Peyer's patch (tissue), 4 donors: ENCODE measurements around the gene ADAM12. TPM values are rescaled to one million over a fixed set of nuclear protein-coding genes. Genes with fewer than 3 reads are reported as not detected.

Experiments
- DNase-seq, 3 donors: peaks; one replicate each; pipeline ENCODE4 v3.0.0-alpha.2; 2017 to 2019
- H3K27ac ChIP-seq, 4 donors: fragments of 200-600 bp; sonication (generic); one replicate each; pipeline ENCODE4 v1.5.1; 2016 to 2019
- H3K27me3 ChIP-seq, 2 donors: fragments of 200-600 bp; sonication (generic); one replicate each; pipeline ENCODE4 v1.5.1; 2019
- H3K36me3 ChIP-seq, 3 donors: fragments of 200-600 bp; sonication (generic); one replicate each; pipeline ENCODE4 v1.5.1; 2016 to 2019
- H3K4me1 ChIP-seq, 4 donors: fragments of 200-600 bp; sonication (generic); one replicate each; pipeline ENCODE4 v1.5.1; 2016 to 2019
- H3K4me3 ChIP-seq, 4 donors: fragments of 200-600 bp; sonication (generic); 1 replicate in 3 of 4; 2 replicates in 1 of 4; pipeline ENCODE4 v1.5.1; 2016 to 2019; ENCODE audit warnings: mild to moderate bottlenecking in 1 of 4
- H3K9me3 ChIP-seq, 4 donors: fragments of 200-600 bp; sonication (generic); one replicate each; pipeline ENCODE4 v1.5.1; 2016 to 2019; ENCODE audit warnings: mild to moderate bottlenecking in 1 of 4
- CTCF ChIP-seq, 6 experiments: fragments of 450-650 bp in 4 of 6; fragments of 200-600 bp in 2 of 6; sonication (generic) in 1 of 6; IDR thresholded peaks; one replicate each; pipeline ENCODE4 v1.5.1; 2017 to 2019; ENCODE audit warnings: antibody characterized with exemption in 6 of 6, mild to moderate bottlenecking in 3 of 6, moderate library complexity in 1 of 6
- POLR2A ChIP-seq, 2 donors: fragments of 450-650 bp; IDR thresholded peaks; one replicate each; pipeline ENCODE4 v1.5.1; 2017; ENCODE audit warnings: antibody characterized with exemption in 2 of 2, mild to moderate bottlenecking in 2 of 2, moderate library complexity in 2 of 2
- total RNA-seq, 4 donors: library from RNA; depleted of rRNA; stranded (reverse); fragments of >200 nt; gene quantifications; one replicate each; pipeline ENCODE4 v1.1.0, GENCODE V29; 2016

ADAM12 gene
- total RNA-seq, 4 donors from 2014 or later: 0.13 to 2.5 (median 0.66) TPM

DNA sequence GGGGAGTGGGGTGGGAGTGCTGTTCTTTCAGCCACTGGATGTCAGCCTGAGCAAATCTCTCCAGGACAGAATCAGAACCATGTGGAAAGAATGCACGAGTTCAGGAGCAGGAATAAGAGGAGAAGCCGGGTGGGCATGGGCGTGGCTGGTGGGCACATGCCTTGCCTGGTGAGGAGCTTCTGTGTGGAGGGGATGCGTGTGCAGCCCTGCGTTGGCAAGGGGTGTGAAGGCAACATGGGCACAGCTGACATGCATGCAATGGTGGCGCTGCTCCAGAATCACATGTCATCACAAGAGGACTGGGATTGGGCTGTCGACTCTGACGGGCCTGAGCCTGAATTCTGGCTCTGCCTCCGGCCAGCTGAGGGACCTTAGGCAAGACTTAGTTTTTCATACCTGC is 162.1 kb downstream of the ADAM12 start:
- Histone ChIP-seq H3K9me3 (no peaks in the 10 kb centered on the region), H3K27me3 (no peaks in the 10 kb centered on the region), H3K4me1 (no peaks in the 10 kb centered on the region), H3K4me3 (no peak overlapping the region), H3K27ac (no peak overlapping the region), H3K36me3 (no peaks in the 10 kb centered on the region)
- TF ChIP-seq POLR2A (IDR thresholded peaks at IDR 0.05) (no peak), CTCF (IDR thresholded peaks at IDR 0.05) (no peak)
- DNase-seq: no peak

GRCh38 chr10:126225672-126226008 is 162.6 kb downstream of the ADAM12 start:
- Histone ChIP-seq H3K27ac (no peak overlapping the region), H3K4me3 (no peak overlapping the region), H3K36me3 (no peaks in the 10 kb centered on the region), H3K4me1 (no peaks in the 10 kb centered on the region), H3K27me3 (no peaks in the 10 kb centered on the region), H3K9me3 (no peaks in the 10 kb centered on the region)
- DNase-seq: no peak
- TF ChIP-seq CTCF (IDR thresholded peaks at IDR 0.05): no peak
- no peak for TF ChIP-seq POLR2A (IDR thresholded peaks at IDR 0.05)

- Histone ChIP-seq H3K36me3 (no peaks in the 10 kb centered on the region), H3K27me3 (no peaks in the 10 kb centered on the region), H3K4me1 (no peaks in the 10 kb centered on the region), H3K27ac (no peak overlapping the region), H3K4me3 (no peak overlapping the region), H3K9me3 (no peaks in the 10 kb centered on the region)
- no peak for TF ChIP-seq CTCF (IDR thresholded peaks at IDR 0.05)
- no peak for TF ChIP-seq POLR2A (IDR thresholded peaks at IDR 0.05)
- no peak for DNase-seq
These were observed 163.2 kb downstream of the ADAM12 start for GRCh38 chr10:126224967-126225671.

GRCh38 chr10:126223512-126224067 is 164.7 kb downstream of the ADAM12 start:
- Histone ChIP-seq H3K4me3 (no peak overlapping the region), H3K4me1 (no peaks in the 10 kb centered on the region), H3K36me3 (no peaks in the 10 kb centered on the region), H3K27ac (no peak overlapping the region), H3K27me3 (no peaks in the 10 kb centered on the region), H3K9me3 (no peaks in the 10 kb centered on the region)
- TF ChIP-seq POLR2A (IDR thresholded peaks at IDR 0.05): no peak
- TF ChIP-seq CTCF (IDR thresholded peaks at IDR 0.05): no peak
- no peak for DNase-seq

DNA sequence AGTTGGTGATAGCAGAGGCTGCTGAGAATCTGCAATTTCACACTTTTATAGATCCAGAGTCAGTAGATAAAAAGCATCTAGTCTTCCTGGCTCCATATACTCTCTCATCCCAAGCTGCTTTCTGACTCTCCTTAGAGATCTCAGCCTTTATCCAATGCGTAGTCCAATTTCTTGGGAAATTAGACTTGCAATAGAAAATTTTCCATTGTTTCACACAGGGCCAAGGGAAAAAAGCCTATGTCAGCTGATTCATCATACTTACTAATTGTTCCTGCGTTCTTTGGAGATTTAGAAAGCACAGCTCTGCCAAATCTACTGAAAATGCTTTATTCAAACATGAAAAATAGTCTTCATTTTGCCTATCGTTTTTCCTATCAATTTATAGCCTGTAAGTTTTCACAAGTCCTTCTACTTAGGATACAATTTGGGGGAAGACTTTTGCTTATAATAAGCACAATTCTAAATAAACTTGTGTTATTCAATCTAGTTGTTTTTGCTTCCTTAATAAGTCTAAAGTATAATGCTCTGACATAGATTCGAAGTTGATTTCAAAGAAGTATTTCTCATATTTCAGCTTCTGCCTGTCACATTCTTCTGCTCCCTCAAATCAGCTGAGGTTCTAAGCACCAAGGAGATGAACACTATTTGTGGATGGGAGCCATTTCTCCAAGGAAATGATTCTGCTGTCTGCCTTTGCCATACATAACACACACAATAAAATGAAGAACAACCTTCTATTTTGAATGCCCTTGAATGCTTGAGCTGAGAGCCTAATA is 165.4 kb downstream of the ADAM12 start:
- no peak overlapping the region for H3K4me3 ChIP-seq
- no peak for TF ChIP-seq CTCF (IDR thresholded peaks at IDR 0.05)
- no peak for TF ChIP-seq POLR2A (IDR thresholded peaks at IDR 0.05)
- DNase-seq: no peak
- H3K27ac ChIP-seq: no peak overlapping the region
- no peaks in the 10 kb centered on the region for H3K27me3 ChIP-seq
- no peaks in the 10 kb centered on the region for H3K9me3 ChIP-seq
- no peaks in the 10 kb centered on the region for H3K36me3 ChIP-seq
- no peaks in the 10 kb centered on the region for H3K4me1 ChIP-seq
